HepG2 (cell line): ENCODE data around the gene RAPGEFL1. TPM values are rescaled to one million over a fixed set of nuclear protein-coding genes. Genes with fewer than 3 reads are reported as not detected.

Experiments used
- BCL3 ChIP-seq: sonication (generic); formaldehyde crosslinking; IDR thresholded peaks from 2 replicates; pipeline ENCODE4 v1.5.1; 2020; ENCODE audit warnings: mild to moderate bottlenecking, missing genetic modification reagents, moderate library complexity
- CEBPG ChIP-seq: IDR thresholded peaks from 2 replicates; pipeline ENCODE4 v1.6.1; 2016
- CHD2 ChIP-seq: IDR thresholded peaks from 2 replicates; pipeline ENCODE4 v1.6.1; 2011; ENCODE audit warnings: low read depth, low read length, improper control_type of control experiment
- ERF ChIP-seq: IDR thresholded peaks from 2 replicates; pipeline ENCODE4 v1.6.1; 2018; ENCODE audit warnings: missing biosample characterization, missing genetic modification reagents
- ESRRA ChIP-seq: sonication (generic); formaldehyde crosslinking; IDR thresholded peaks from 2 replicates; pipeline ENCODE4 v1.5.1; 2020; ENCODE audit warnings: mild to moderate bottlenecking, low read depth, missing genetic modification reagents
- KMT2B ChIP-seq: IDR thresholded peaks from 2 replicates; pipeline ENCODE4 v1.6.1; 2016; ENCODE audit warnings: missing genetic modification reagents, missing compliant biosample characterization
- NONO ChIP-seq, 2 experiments: fragments of 450-650 bp in 1 of 2; sonication (generic) in 1 of 2; formaldehyde crosslinking in 1 of 2; IDR thresholded peaks in 1 of 2; conservative IDR thresholded peaks in 1 of 2; 2 replicates each; pipeline versions ENCODE4 v1.6.1 to v1.8.0; 2017 to 2022; ENCODE audit warnings: mild to moderate bottlenecking in 1 of 2, missing genetic modification reagents in 1 of 2, moderate library complexity in 1 of 2
- NPAS2 ChIP-seq: sonication (generic); formaldehyde crosslinking; IDR thresholded peaks from 2 replicates; pipeline ENCODE4 v1.8.0; 2022; ENCODE audit warnings: mild to moderate bottlenecking, missing genetic modification reagents, borderline replicate concordance
- TEF ChIP-seq: sonication (generic); formaldehyde crosslinking; IDR thresholded peaks from 2 replicates; pipeline ENCODE4 v1.5.0; 2020; ENCODE audit warnings: missing genetic modification reagents
- ZEB1 ChIP-seq: IDR thresholded peaks from 2 replicates; pipeline ENCODE4 v1.6.1; 2012; ENCODE audit warnings: mild to moderate bottlenecking, low read depth, inconsistent platforms; ENCODE audit not compliant: insufficient replicate concordance
- ZNF264 ChIP-seq: sonication (generic); formaldehyde crosslinking; IDR thresholded peaks from 2 replicates; pipeline ENCODE4 v1.4.0; 2020; ENCODE audit warnings: missing genetic modification reagents
- ZNF33B ChIP-seq: sonication (generic); formaldehyde crosslinking; IDR thresholded peaks from 2 replicates; pipeline ENCODE4 v1.5.1; 2020; ENCODE audit warnings: mild to moderate bottlenecking, missing genetic modification reagents
- ZNF503 ChIP-seq: sonication (generic); formaldehyde crosslinking; IDR thresholded peaks from 2 replicates; pipeline ENCODE4 v1.4.0; 2020; ENCODE audit warnings: missing genetic modification reagents
- ZNF564 ChIP-seq: sonication (generic); formaldehyde crosslinking; IDR thresholded peaks from 2 replicates; pipeline ENCODE4 v1.8.1; 2023; ENCODE audit warnings: mild to moderate bottlenecking, missing genetic modification reagents
- ZNF616 ChIP-seq: sonication (generic); formaldehyde crosslinking; IDR thresholded peaks from 2 replicates; pipeline ENCODE4 v1.5.0; 2020; ENCODE audit warnings: low read depth, mild to moderate bottlenecking, missing genetic modification reagents
- ZNF652 ChIP-seq: IDR thresholded peaks from 2 replicates; pipeline ENCODE4 v1.6.1; 2016; ENCODE audit warnings: low read depth, borderline replicate concordance
- ZNF788 ChIP-seq: sonication (generic); formaldehyde crosslinking; IDR thresholded peaks from 2 replicates; pipeline ENCODE4 v1.5.0; 2020; ENCODE audit warnings: mild to moderate bottlenecking, missing genetic modification reagents, borderline replicate concordance
- polyA plus RNA-seq, 8 experiments: library from polyadenylated mRNA; depleted of rRNA in 3 of 8; stranded (reverse) in 7 of 8; unstranded in 1 of 8; fragments of >200 nt; fragmentation: Illumina TruSeq in 4 of 8; extraction: Trizol in 4 of 8; gene quantifications; 2 replicates each; pipeline versions ENCODE4 v1.2.1 to v1.2.3, GENCODE V29; 2011 to 2016; ENCODE audit warnings: low read depth in 4 of 8, missing spikeins in 1 of 8, mixed read lengths in 1 of 8; ENCODE audit not compliant: insufficient read depth in 1 of 8
- total RNA-seq, 5 experiments: library from RNA; depleted of rRNA; stranded (reverse); fragments of >200 nt; fragmentation: Illumina TruSeq; extraction: Trizol; gene quantifications; 2 replicates each; pipeline ENCODE4 v1.2.3, GENCODE V29; 2016; ENCODE audit warnings: low read depth in 1 of 5
- TF ChIP-seq, protein P1 (sequence below): sonication (generic); formaldehyde crosslinking; IDR thresholded peaks from 2 replicates; pipeline ENCODE4 v1.4.0; 2020; ENCODE audit warnings: missing genetic modification reagents
- TF ChIP-seq, protein P2 (sequence below): sonication (generic); formaldehyde crosslinking; IDR thresholded peaks from 2 replicates; pipeline ENCODE4 v1.8.0; 2022; ENCODE audit warnings: mild to moderate bottlenecking, missing genetic modification reagents; ENCODE audit not compliant: insufficient replicate concordance
- TF ChIP-seq, protein P3 (sequence below): sonication (generic); formaldehyde crosslinking; IDR thresholded peaks from 2 replicates; pipeline ENCODE4 v1.4.0; 2020; ENCODE audit warnings: missing genetic modification reagents

RAPGEFL1 gene
- total and polyA plus RNA-seq, 2 of the 13 experiments (the other 11 are each of a cell fraction or from before 2014, with no cell fraction given) = 4.5 to 7.8 TPM

DNA sequence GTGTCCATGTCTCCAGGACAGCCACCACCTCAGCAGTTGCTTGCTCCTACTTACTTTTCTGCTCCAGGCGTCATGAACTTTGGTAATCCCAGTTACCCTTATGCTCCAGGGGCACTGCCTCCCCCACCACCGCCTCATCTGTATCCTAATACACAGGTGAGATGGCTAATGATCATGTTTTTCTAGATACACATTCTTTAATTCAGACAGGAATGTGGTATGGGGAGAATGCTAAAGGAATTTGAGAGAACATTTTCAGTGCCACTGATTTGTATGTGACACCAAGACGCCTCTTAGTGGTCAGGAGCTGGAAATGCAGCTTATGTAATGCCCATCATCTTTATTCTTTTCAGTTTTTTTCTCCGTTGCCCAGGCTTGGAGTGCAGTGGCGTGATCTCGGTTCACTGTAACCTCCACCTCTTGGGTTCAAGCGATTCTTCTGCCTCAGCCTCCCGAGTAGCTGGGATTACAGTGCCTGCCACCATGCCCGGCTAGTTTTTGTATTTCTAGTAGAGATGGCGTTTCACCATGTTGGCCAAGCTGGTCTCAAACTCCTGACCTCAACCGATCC, 8.9 kb upstream of the RAPGEFL1 start (continued):
- TF ChIP-seq BCL3 (CRISPR knock-in tag) (0 out of 2 replicates have a peak, but pooled peaks have one; percentile 56), ESRRA (CRISPR knock-in tag) (no peak), KMT2B (CRISPR knock-in tag) (no peak), ZNF788 (CRISPR knock-in tag) (no peak), ZNF652 (CRISPR knock-in tag) (peak; percentile 2; the same call in 1 of the 2 replicates), NONO (IDR thresholded peaks at IDR 0.05) (no peak), NONO (CRISPR knock-in tag; conservative IDR thresholded peaks at IDR 0.05) (no peak), ZNF564 (CRISPR knock-in tag) (no peak), ZEB1 (no peak), ZNF616 (CRISPR knock-in tag) (no peak), ZNF33B (CRISPR knock-in tag) (0 out of 2 replicates have a peak, but pooled peaks have one; percentile 59), ZNF264 (no peak), ERF (CRISPR knock-in tag) (peak; percentile 52; the same call in 1 of the 2 replicates), TEF (CRISPR knock-in tag) (peak; percentile 99), NPAS2 (CRISPR knock-in tag) (no peak), CHD2 (no peak), CEBPG (0 out of 2 replicates have a peak, but pooled peaks have one; percentile 53), ZNF503 (CRISPR knock-in tag) (no peak)
- TF ChIP-seq, protein P1, sequence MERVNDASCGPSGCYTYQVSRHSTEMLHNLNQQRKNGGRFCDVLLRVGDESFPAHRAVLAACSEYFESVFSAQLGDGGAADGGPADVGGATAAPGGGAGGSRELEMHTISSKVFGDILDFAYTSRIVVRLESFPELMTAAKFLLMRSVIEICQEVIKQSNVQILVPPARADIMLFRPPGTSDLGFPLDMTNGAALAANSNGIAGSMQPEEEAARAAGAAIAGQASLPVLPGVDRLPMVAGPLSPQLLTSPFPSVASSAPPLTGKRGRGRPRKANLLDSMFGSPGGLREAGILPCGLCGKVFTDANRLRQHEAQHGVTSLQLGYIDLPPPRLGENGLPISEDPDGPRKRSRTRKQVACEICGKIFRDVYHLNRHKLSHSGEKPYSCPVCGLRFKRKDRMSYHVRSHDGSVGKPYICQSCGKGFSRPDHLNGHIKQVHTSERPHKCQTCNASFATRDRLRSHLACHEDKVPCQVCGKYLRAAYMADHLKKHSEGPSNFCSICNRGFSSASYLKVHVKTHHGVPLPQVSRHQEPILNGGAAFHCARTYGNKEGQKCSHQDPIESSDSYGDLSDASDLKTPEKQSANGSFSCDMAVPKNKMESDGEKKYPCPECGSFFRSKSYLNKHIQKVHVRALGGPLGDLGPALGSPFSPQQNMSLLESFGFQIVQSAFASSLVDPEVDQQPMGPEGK (CRISPR knock-in tag) = no peak
- TF ChIP-seq, protein P2, sequence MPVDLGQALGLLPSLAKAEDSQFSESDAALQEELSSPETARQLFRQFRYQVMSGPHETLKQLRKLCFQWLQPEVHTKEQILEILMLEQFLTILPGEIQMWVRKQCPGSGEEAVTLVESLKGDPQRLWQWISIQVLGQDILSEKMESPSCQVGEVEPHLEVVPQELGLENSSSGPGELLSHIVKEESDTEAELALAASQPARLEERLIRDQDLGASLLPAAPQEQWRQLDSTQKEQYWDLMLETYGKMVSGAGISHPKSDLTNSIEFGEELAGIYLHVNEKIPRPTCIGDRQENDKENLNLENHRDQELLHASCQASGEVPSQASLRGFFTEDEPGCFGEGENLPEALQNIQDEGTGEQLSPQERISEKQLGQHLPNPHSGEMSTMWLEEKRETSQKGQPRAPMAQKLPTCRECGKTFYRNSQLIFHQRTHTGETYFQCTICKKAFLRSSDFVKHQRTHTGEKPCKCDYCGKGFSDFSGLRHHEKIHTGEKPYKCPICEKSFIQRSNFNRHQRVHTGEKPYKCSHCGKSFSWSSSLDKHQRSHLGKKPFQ (CRISPR knock-in tag) = no peak
- TF ChIP-seq, protein P3, sequence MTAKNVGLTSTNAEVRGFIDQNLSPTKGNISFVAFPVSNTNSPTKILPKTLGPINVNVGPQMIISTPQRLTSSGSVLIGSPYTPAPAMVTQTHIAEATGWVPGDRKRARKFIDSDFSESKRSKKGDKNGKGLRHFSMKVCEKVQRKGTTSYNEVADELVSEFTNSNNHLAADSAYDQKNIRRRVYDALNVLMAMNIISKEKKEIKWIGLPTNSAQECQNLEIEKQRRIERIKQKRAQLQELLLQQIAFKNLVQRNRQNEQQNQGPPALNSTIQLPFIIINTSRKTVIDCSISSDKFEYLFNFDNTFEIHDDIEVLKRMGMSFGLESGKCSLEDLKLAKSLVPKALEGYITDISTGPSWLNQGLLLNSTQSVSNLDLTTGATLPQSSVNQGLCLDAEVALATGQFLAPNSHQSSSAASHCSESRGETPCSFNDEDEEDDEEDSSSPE (CRISPR knock-in tag) = no peak
